Measurements from ENCODE around the gene ZNF708. TPM values are rescaled to one million over a fixed set of nuclear protein-coding genes. Genes with fewer than 3 reads are reported as not detected.

The ZNF708 gene
- total RNA-seq, 1 donor from 2014 or later: 8.7 TPM

GRCh38 chr19:21335721-21336120 is 6.5 kb upstream of the ZNF708 start:
- peak; percentile 40 for TF ChIP-seq CTCF (IDR thresholded peaks at IDR 0.05)

GRCh38 chr19:21328406-21328805 is 804 bp downstream of the ZNF708 start:
- TF ChIP-seq CTCF (IDR thresholded peaks at IDR 0.05): peak; percentile 30
- peaks cover 30% of the 10 kb centered on the region for H3K4me1 Mint-ChIP-seq (ENCODE audit: low read depth)
- peak overlapping the region; percentile 100 for H3K4me3 Mint-ChIP-seq (ENCODE audit: unreplicated experiment)
- no peak for DNase-seq (ENCODE audit: low spot score)
- no peaks in the 10 kb centered on the region for H3K27me3 Mint-ChIP-seq (ENCODE audit: low read depth)
- H3K36me3 Mint-ChIP-seq (ENCODE audit: low read depth): peaks cover 20% of the 10 kb centered on the region
- peak overlapping the region; percentile 100 for H3K27ac Mint-ChIP-seq (ENCODE audit: unreplicated experiment)
- peaks cover 13% of the 10 kb centered on the region for H3K9me3 Mint-ChIP-seq (ENCODE audit: low read depth)

More at GRCh38 chr19:21335721-21336120, 6.5 kb upstream of the ZNF708 start:
- no peaks in the 10 kb centered on the region for H3K27me3 Mint-ChIP-seq (ENCODE audit: low read depth)
- DNase-seq (ENCODE audit: low spot score): no peak
- peaks cover 2% of the 10 kb centered on the region for H3K36me3 Mint-ChIP-seq (ENCODE audit: low read depth)
- H3K4me3 Mint-ChIP-seq (ENCODE audit: unreplicated experiment): no peak overlapping the region
- H3K9me3 Mint-ChIP-seq (ENCODE audit: low read depth): peaks cover 41% of the 10 kb centered on the region
- no peaks in the 10 kb centered on the region for H3K4me1 Mint-ChIP-seq (ENCODE audit: low read depth)
- H3K27ac Mint-ChIP-seq (ENCODE audit: unreplicated experiment): no peak overlapping the region

GRCh38 chr19:21326169-21326568 is 3.0 kb downstream of the ZNF708 start:
- Mint-ChIP-seq H3K9me3 (ENCODE audit: low read depth) (peaks cover 13% of the 10 kb centered on the region), H3K36me3 (ENCODE audit: low read depth) (peaks cover 20% of the 10 kb centered on the region), H3K27me3 (ENCODE audit: low read depth) (no peaks in the 10 kb centered on the region), H3K4me1 (ENCODE audit: low read depth) (peaks cover 51% of the 10 kb centered on the region), H3K27ac (ENCODE audit: unreplicated experiment) (no peak overlapping the region), H3K4me3 (ENCODE audit: unreplicated experiment) (no peak overlapping the region)
- no peak for TF ChIP-seq CTCF (IDR thresholded peaks at IDR 0.05)
- no peak for DNase-seq (ENCODE audit: low spot score)

GRCh38 chr19:21323000-21323399 is 6.2 kb downstream of the ZNF708 start:
- no peak for DNase-seq (ENCODE audit: low spot score)
- TF ChIP-seq CTCF (IDR thresholded peaks at IDR 0.05): no peak
- Mint-ChIP-seq H3K4me1 (ENCODE audit: low read depth) (peaks cover 49% of the 10 kb centered on the region), H3K4me3 (ENCODE audit: unreplicated experiment) (no peak overlapping the region), H3K36me3 (ENCODE audit: low read depth) (peaks cover 20% of the 10 kb centered on the region), H3K27ac (ENCODE audit: unreplicated experiment) (no peak overlapping the region), H3K27me3 (ENCODE audit: low read depth) (no peaks in the 10 kb centered on the region), H3K9me3 (ENCODE audit: low read depth) (peaks cover 13% of the 10 kb centered on the region)

- no peak for DNase-seq (ENCODE audit: low spot score)
- peaks cover 20% of the 10 kb centered on the region for H3K36me3 Mint-ChIP-seq (ENCODE audit: low read depth)
- peak overlapping the region; percentile 79 for H3K27ac Mint-ChIP-seq (ENCODE audit: unreplicated experiment)
- H3K4me1 Mint-ChIP-seq (ENCODE audit: low read depth): peaks cover 45% of the 10 kb centered on the region
- H3K9me3 Mint-ChIP-seq (ENCODE audit: low read depth): peaks cover 13% of the 10 kb centered on the region
- no peaks in the 10 kb centered on the region for H3K27me3 Mint-ChIP-seq (ENCODE audit: low read depth)
- no peak overlapping the region for H3K4me3 Mint-ChIP-seq (ENCODE audit: unreplicated experiment)
- TF ChIP-seq CTCF (IDR thresholded peaks at IDR 0.05): no peak
These were observed 6.7 kb downstream of the ZNF708 start for GRCh38 chr19:21322528-21322927.

Data from chondrocyte (in vitro differentiated cells).